Nephron (organoid): ENCODE data around the gene RCCD1.

Source experiments
- H3K27ac Mint-ChIP-seq, 3 experiments: 2 replicates each; pipeline ENCODE4 v1.8.0; 2020; ENCODE audit warnings: mixed read lengths in 3 of 3, mild to moderate bottlenecking in 2 of 3, moderate library complexity in 1 of 3
- H3K27me3 Mint-ChIP-seq: 2 replicates; pipeline ENCODE4 v1.8.0; 2021; ENCODE audit warnings: low read depth, mild to moderate bottlenecking, moderate library complexity, mixed read lengths
- H3K36me3 Mint-ChIP-seq: 2 replicates; pipeline ENCODE4 v1.8.0; 2020; ENCODE audit warnings: low read depth, mixed read lengths
- H3K4me1 Mint-ChIP-seq: 2 replicates; pipeline ENCODE4 v1.8.0; 2020; ENCODE audit warnings: mixed read lengths
- H3K4me3 Mint-ChIP-seq, 3 experiments: 2 replicates each; pipeline ENCODE4 v1.8.0; 2020; ENCODE audit warnings: mild to moderate bottlenecking in 3 of 3, mixed read lengths in 3 of 3, moderate library complexity in 2 of 3
- H3K9me3 Mint-ChIP-seq: 2 replicates; pipeline ENCODE4 v1.8.0; 2020; ENCODE audit warnings: mixed read lengths
- CTCF ChIP-seq, 3 experiments: fragments of 200-600 bp; sonication (generic); IDR thresholded peaks; one replicate each; pipeline ENCODE4 v1.5.0; 2021; ENCODE audit warnings: antibody characterized with exemption in 3 of 3; ENCODE audit not compliant: unreplicated experiment in 3 of 3

The RCCD1 gene

GRCh38 chr15:90998737-90999136, 44.1 kb downstream of the RCCD1 start:
- peaks cover 49% of the 10 kb centered on the region for H3K36me3 Mint-ChIP-seq
- TF ChIP-seq CTCF (IDR thresholded peaks at IDR 0.05; ENCODE audit: unreplicated experiment in 3 of 3), result no peak
- no peaks in the 10 kb centered on the region for H3K27me3 Mint-ChIP-seq
- no peak overlapping the region for H3K4me3 Mint-ChIP-seq
- no peak overlapping the region for H3K27ac Mint-ChIP-seq
- no peaks in the 10 kb centered on the region for H3K9me3 Mint-ChIP-seq
- H3K4me1 Mint-ChIP-seq, result peaks cover 12% of the 10 kb centered on the region

GRCh38 chr15:91001209-91001608, 46.5 kb downstream of the RCCD1 start:
- no peak overlapping the region for H3K27ac Mint-ChIP-seq

GRCh38 chr15:91007266-91007665, 52.6 kb downstream of the RCCD1 start:
- no peak overlapping the region for H3K27ac Mint-ChIP-seq
- H3K4me3 Mint-ChIP-seq, result no peak overlapping the region
- TF ChIP-seq CTCF (IDR thresholded peaks at IDR 0.05; ENCODE audit: unreplicated experiment in 3 of 3), result no peak
- H3K27me3 Mint-ChIP-seq, result no peaks in the 10 kb centered on the region
- no peaks in the 10 kb centered on the region for H3K4me1 Mint-ChIP-seq
- H3K36me3 Mint-ChIP-seq, result peaks cover 67% of the 10 kb centered on the region
- no peaks in the 10 kb centered on the region for H3K9me3 Mint-ChIP-seq

More at GRCh38 chr15:91001209-91001608, 46.5 kb downstream of the RCCD1 start:
- Mint-ChIP-seq H3K9me3 (no peaks in the 10 kb centered on the region), H3K27me3 (no peaks in the 10 kb centered on the region), H3K4me3 (no peak overlapping the region), H3K36me3 (peaks cover 67% of the 10 kb centered on the region), H3K4me1 (no peaks in the 10 kb centered on the region)
- no peak for TF ChIP-seq CTCF (IDR thresholded peaks at IDR 0.05; ENCODE audit: unreplicated experiment in 3 of 3)
